Activated naive CD4-positive, alpha-beta T cell treated with Interleukin-2 at 50 U/mL for 16 hours (primary cell): ENCODE data around the gene ZBTB16.

ENCODE experiments used
- DNase-seq: peaks from one replicate; pipeline ENCODE4 v3.0.0-alpha.2; 2020

ZBTB16 gene

GRCh38 chr11:114065094-114065493 is 5.6 kb downstream of the ZBTB16 start:
- DNase-seq: no peak

- peak; percentile 29 for DNase-seq
Measured at GRCh38 chr11:114066046-114066648, 6.6 kb downstream of the ZBTB16 start.

GRCh38 chr11:114068327-114068726 is 8.8 kb downstream of the ZBTB16 start:
- DNase-seq: no peak

GRCh38 chr11:114070464-114071139 is 11.1 kb downstream of the ZBTB16 start:
- DNase-seq: no peak

GRCh38 chr11:114073007-114073827 is 13.7 kb downstream of the ZBTB16 start:
- DNase-seq: no peak

- DNase-seq: no peak
Measured at GRCh38 chr11:114073828-114074381, 14.4 kb downstream of the ZBTB16 start.

- DNase-seq: no peak
Measured at GRCh38 chr11:114074546-114075343, 15.2 kb downstream of the ZBTB16 start.

- DNase-seq: no peak
Measured at GRCh38 chr11:114075344-114075610, 15.8 kb downstream of the ZBTB16 start.

GRCh38 chr11:114075891-114076441 is 16.5 kb downstream of the ZBTB16 start:
- peak; percentile 56 for DNase-seq

GRCh38 chr11:114076921-114077331 is 17.4 kb downstream of the ZBTB16 start:
- DNase-seq: no peak

- DNase-seq: peak; percentile 32
Measured at GRCh38 chr11:114077482-114078305, 18.2 kb downstream of the ZBTB16 start.

- no peak for DNase-seq
Measured at GRCh38 chr11:114078423-114078822, 18.9 kb downstream of the ZBTB16 start.

GRCh38 chr11:114079511-114080065 is 20.1 kb downstream of the ZBTB16 start:
- DNase-seq: no peak

GRCh38 chr11:114080219-114080618 is 20.7 kb downstream of the ZBTB16 start:
- DNase-seq: peak; percentile 20

- DNase-seq: no peak
Measured at GRCh38 chr11:114080769-114081168, 21.3 kb downstream of the ZBTB16 start.

- DNase-seq: no peak
Measured at GRCh38 chr11:114081641-114082414, 22.3 kb downstream of the ZBTB16 start.

- no peak for DNase-seq
Measured at GRCh38 chr11:114082415-114082748, 22.9 kb downstream of the ZBTB16 start.

GRCh38 chr11:114082767-114083181 is 23.3 kb downstream of the ZBTB16 start:
- no peak for DNase-seq

- no peak for DNase-seq
Measured at GRCh38 chr11:114083391-114084252, 24.1 kb downstream of the ZBTB16 start.

- no peak for DNase-seq
Measured at GRCh38 chr11:114084414-114084813, 24.9 kb downstream of the ZBTB16 start.
